ENCODE data around the gene WDR7.

WDR7 gene

DNA sequence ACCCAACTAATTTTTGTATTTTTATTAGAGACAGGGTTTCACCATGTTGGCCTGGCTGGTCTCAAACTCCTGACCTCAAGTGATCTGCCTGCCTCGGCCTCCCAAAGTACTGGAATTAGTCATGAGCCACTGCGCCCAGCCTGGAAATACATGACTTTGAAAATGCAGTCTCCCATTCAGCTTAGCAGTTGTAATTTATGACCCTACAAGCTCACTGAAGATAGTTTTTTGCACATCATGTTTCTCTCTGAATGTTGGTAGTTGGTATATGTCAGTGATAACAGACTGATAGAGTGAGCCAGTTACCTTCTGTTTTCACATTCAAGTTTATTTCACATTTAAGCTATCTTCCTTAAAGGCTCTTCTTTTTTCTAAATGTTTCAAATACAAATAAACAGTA lies 7.1 kb downstream of the WDR7 start:
- DNase-seq (ENCODE audit: low read depth) = no peak
- no peak overlapping the region for H3K4me3 ChIP-seq (ENCODE audit: low read length)
- TF ChIP-seq, protein P1, sequence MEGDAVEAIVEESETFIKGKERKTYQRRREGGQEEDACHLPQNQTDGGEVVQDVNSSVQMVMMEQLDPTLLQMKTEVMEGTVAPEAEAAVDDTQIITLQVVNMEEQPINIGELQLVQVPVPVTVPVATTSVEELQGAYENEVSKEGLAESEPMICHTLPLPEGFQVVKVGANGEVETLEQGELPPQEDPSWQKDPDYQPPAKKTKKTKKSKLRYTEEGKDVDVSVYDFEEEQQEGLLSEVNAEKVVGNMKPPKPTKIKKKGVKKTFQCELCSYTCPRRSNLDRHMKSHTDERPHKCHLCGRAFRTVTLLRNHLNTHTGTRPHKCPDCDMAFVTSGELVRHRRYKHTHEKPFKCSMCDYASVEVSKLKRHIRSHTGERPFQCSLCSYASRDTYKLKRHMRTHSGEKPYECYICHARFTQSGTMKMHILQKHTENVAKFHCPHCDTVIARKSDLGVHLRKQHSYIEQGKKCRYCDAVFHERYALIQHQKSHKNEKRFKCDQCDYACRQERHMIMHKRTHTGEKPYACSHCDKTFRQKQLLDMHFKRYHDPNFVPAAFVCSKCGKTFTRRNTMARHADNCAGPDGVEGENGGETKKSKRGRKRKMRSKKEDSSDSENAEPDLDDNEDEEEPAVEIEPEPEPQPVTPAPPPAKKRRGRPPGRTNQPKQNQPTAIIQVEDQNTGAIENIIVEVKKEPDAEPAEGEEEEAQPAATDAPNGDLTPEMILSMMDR (conservative IDR thresholded peaks at IDR 0.05; ENCODE audit: low read length) = no peak

DNA sequence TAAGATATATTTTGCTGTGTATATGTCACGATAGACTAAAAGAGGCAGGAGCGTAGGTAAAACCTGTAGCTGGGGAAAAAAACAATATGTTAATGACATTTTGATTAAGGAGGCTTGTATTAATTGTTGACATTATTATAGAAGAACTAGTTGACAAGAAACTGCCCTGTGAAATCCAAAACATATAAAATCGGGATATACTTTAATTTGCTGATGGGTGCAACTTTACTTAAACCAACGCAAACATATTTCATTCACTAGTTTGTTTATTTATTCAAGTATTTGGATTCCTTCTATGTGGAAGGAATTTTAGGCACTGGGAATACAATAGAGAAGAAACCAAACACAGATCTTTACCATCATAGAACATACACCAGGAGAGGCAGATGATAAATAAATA lies 8.0 kb downstream of the WDR7 start:
- no peak for DNase-seq (ENCODE audit: low read depth)
- TF ChIP-seq, protein P1 (conservative IDR thresholded peaks at IDR 0.05; ENCODE audit: low read length) = no peak
- H3K4me3 ChIP-seq (ENCODE audit: low read length) = no peak overlapping the region

DNA sequence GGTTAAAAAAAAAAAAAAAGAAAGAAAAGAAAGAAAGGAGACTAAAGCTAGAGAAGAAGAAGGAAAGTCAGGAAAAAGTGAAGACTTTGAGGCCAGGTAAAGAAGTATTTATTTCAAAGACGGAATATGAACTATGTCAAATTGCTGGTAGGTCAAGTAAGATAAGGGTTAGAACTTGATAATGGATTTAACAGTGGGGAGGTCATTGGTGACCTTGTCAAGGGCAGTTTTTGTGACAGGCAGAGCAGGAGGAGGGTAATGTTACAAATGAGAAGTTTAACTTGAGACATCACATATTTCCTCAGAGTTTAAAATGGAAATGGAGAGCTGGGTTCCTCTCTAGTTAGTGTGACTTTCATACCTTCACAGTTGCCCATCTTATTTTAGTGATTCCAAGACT lies 9.5 kb downstream of the WDR7 start:
- DNase-seq (ENCODE audit: low read depth) = no peak
- TF ChIP-seq, protein P1 (conservative IDR thresholded peaks at IDR 0.05; ENCODE audit: low read length) = no peak
- no peak overlapping the region for H3K4me3 ChIP-seq (ENCODE audit: low read length)

DNA sequence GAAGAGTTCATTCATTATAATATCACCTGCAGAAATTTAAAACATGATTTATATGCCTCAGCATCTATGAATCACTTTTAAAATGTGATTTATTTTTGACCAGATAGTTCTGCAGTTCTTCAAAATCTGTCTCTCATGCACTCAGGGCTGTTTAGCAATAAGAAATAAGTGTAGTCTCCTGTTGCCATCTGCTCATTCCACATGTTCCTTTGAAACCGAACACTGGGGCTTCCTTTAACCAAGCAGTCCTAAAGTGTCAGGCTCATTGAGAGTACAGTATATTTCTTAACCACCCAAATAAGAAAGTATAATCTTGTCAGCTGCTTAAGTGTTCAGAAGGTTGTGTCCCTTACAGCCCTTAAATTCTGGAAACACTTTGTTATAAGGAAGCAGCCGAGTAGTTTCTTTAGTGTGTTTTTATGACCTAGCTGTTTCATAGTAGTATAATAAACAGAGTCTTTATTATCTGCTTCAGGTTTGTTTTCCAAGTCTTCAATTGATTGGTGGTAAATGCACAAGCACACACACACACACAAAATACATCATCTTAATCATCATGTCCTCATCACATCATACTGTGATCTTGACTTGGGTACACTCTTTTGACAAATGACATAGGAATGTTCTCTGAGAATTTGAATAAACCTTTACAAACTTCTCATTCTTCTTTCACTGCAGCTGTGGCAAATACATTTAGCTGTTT lies 10.4 kb downstream of the WDR7 start:
- TF ChIP-seq, protein P1 (conservative IDR thresholded peaks at IDR 0.05; ENCODE audit: low read length) = no peak
- no peak overlapping the region for H3K4me3 ChIP-seq (ENCODE audit: low read length)
- no peak for DNase-seq (ENCODE audit: low read depth)

DNA sequence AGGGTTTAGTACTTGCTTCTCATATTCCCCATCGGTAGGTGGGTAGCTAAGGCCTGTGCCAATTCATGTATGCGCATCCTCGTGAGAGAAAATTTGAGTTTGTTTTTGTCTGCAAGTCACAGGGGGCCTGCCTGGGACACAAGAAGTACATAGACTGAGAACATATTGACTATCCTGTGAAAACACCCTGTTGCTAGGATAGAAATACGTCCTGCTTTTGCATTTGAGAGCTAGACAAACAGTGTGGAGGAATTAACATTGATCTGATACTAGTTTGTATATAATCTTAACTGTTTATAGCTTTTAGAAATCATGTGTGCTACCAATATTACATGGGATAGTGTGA lies 10.9 kb downstream of the WDR7 start:
- TF ChIP-seq, protein P1 (conservative IDR thresholded peaks at IDR 0.05; ENCODE audit: low read length) = no peak
- no peak overlapping the region for H3K4me3 ChIP-seq (ENCODE audit: low read length)
- DNase-seq (ENCODE audit: low read depth) = no peak

DNA sequence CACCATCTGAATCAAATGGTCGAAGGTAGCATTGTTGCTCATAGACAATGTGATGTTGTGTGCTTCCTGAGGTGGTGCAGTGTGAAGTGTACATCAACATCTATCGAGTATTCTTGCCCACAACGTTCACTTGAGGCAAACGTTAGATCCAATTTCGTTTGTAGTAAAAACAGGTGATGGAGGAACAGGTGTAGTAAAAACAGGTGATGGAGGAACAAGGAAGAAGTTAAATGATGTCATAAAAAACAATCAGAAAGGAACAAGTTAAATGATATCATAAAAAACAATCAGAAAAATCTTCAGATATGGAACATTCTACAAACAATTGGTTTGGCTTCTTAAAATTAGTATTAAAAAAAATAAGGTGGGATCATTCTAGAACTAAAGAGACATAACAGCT lies 11.3 kb downstream of the WDR7 start:
- TF ChIP-seq, protein P1 (conservative IDR thresholded peaks at IDR 0.05; ENCODE audit: low read length) = no peak
- no peak overlapping the region for H3K4me3 ChIP-seq (ENCODE audit: low read length)
- DNase-seq (ENCODE audit: low read depth) = no peak

DNA sequence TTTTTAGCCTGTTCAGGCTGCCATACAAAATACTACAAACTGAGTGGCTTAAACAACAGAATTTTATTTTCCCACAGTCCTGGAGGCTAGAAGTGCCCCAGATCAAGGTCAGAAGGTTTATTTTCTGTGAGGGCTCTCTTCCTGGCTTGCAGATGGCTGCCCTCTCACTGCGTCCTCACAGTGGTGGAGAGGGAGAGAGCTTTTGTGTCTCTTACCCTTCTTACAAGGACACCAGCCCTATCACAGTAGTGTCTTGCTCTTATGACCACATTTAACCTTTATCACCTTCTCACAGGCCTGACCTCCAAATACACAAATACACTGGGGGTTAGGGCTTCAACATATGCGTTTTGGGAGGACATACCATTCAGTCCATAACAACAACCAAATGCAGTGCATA lies 11.7 kb downstream of the WDR7 start:
- DNase-seq (ENCODE audit: low read depth) = no peak
- TF ChIP-seq, protein P1 (conservative IDR thresholded peaks at IDR 0.05; ENCODE audit: low read length) = no peak
- no peak overlapping the region for H3K4me3 ChIP-seq (ENCODE audit: low read length)

Data from AG10803 (cell line).